A172 (cell line): Measurements from ENCODE around the gene LARGE1. TPM values are rescaled to one million over a fixed set of nuclear protein-coding genes. Genes with fewer than 3 reads are reported as not detected.

Experiments
- DNase-seq: peaks from one replicate; pipeline ENCODE4 v3.0.0-alpha.2; 2015; ENCODE audit warnings: low spot score
- total RNA-seq: library from RNA; depleted of rRNA; stranded (reverse); fragments of >200 nt; shearing (Covaris generic); gene quantifications from 2 replicates; pipeline ENCODE4 v1.2.3, GENCODE V29; 2014

LARGE1 gene
- total RNA-seq, 1 experiment from 2014 or later, result 4.9 TPM

DNA sequence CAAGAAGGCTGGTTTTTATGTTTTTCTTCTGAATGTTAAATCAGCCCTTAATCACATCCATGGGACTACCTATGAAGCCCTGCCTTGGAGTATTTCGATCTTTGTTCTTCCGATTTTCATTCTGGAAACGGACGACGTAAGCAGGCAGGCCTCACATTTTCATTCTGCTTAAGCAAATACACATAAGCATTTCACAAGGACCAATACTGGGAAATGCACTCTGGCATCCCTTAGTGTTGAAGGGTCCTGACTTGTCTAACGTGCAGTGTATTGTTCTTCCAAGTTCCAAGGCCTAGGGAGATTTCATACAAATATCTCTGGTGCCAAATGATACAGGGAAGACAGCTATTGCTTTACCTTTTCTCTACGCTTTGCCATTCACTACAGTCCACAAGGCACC lies 143.8 kb downstream of the LARGE1 start:
- DNase-seq, result no peak

- no peak for DNase-seq
Measured at GRCh38 chr22:33774781-33775180, 145.5 kb downstream of the LARGE1 start.

DNA sequence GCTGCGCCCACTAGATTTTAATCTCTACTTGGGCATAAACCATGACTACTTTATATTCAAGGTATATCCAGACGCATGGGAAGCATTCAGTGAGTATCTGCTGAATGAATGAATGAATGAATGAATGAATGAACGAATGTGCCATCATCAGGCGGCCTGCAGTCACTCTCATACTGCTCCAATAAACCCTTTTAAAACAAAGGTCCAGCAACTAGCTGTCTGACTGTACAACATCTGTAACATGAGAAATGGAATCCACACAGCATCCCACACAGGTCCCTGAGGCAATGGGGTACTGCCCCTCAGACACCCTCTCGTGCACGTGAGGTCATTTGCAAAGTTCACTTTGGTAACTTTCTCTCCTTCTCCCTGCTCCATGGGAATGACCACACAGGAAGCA lies 147.5 kb downstream of the LARGE1 start:
- DNase-seq, result no peak

DNA sequence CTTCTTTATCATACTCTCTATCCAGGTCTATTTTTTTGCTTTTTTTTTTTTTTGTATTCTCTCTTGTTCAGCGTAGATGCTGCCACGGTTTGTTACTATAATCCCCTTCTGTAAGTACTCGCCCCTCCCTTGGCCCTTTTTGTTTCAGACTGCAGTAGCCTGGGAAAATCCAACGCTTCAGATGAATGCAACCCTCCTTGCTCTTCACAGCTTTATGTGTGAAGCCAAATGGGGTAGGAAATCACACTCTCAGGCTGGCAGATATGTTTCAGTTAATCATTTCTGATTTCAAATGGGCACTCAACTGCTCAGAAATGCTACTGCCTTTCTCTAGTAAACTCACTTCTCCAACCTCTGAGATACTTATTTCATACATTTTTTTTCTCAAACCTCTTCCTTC lies 149.1 kb downstream of the LARGE1 start:
- no peak for DNase-seq

DNA sequence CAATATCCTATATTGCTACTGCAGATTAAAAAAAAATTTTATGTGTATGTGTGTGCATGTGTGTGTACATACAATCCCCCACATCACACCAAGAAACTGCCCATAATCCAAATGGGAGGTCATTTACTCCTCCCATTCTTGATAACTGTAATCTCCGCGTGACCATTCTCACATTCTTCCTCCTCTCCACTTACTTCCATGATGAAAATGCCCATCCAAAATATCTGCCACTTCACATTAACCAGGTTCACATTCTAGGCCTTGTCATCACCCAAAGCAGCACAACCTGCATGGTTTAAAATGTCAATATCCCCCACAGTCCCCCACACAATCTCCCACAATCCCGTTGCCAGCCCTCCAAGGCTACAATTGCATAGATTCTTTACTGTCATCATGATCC lies 149.6 kb downstream of the LARGE1 start:
- DNase-seq, result no peak

DNA sequence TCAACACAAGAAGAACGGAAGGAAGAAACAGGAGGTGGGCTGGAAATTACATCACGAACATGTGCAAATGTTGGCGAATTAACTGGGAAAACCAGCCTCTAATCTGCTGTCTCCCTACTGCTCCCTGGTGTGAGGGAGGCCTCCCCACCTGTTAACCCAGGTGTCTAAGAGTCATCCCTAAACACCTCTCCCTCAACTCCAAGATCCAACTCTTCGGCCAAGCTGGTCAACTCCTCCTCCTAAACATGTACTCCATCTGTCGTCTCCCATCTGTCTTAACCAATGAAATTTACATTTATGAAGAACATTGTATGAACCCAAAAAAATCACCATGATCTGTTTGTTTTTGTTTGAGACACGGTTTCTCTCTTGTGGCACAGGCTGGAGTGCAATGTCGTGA lies 154.2 kb downstream of the LARGE1 start:
- no peak for DNase-seq

- DNase-seq, result no peak
Measured at GRCh38 chr22:33758961-33759360, 161.3 kb downstream of the LARGE1 start.

DNA sequence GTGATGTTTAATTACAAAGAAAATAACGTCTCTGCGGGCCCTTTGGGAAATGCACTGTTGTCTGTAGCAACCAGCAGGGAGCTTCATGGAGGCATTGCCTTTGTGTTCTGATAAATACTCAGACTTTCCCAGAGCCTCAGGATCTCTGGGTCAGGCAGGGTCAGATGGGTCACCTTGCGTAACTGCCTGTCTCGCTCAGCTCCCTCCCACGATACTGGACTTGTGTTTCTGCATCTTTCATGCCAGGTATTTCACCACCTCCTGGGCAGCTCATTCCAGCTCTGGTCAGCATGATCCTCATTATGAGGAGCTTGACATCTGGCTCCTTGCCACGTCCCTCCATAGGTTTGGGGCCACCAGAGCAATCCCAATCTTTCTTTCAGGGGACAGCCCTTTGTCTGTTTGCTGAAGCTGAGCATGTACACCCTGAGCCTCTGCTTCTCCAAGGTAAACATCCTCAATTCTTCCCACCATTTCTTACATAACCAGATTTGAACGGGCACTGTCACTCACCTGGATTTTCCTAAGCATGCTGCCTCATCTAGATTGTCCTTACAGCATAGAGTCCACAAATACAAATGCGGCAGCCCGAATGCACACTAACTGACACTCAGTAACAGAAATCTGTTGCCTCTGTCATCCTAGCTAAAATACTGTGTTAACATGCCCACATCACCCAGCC lies 162.3 kb downstream of the LARGE1 start:
- no peak for DNase-seq

- no peak for DNase-seq
Measured at GRCh38 chr22:33757041-33757801, 163.1 kb downstream of the LARGE1 start.

DNA sequence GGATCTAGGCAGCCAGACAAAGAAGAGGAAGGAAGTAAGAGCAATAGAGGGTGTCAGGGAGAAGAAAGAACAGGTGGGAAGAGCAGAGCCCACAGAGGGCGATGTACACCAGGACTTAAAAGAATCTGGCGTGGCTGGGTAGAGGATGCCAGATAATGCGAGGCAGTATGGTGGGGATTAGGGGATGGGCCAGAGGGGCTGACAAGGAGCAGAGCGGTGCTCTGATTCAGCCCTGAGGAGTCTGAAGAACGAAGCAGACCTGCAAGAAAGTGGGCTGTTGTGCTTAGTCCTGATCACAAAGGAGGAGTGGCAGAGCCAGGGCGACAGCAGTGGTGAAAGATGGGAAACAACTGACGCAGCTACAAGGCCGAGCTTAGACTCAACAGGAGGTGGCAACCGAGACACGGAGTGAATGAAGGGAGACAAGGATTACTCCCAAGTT lies 163.7 kb downstream of the LARGE1 start:
- no peak for DNase-seq

DNA sequence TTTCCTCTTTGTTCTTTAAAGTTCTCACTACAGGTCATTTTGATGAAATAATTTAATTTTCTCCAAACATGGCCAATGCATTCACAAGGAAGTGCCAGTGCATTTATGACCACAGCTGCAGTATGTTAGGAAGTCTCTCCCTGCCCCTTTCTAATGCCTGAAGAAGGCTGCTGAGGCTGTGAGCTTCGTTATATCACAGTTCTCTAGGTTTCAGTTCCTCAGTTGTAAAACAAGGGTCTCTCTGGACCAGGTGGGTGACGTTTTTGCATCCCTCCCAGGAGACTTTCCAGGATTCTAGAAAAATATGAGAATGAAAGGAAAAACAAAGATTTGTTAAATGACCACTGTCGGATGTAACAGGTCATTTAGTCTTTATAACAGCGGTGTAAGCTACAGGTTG lies 171.6 kb downstream of the LARGE1 start:
- no peak for DNase-seq

GRCh38 chr22:33747576-33748180 lies 172.6 kb downstream of the LARGE1 start:
- peak; percentile 44 for DNase-seq

DNA sequence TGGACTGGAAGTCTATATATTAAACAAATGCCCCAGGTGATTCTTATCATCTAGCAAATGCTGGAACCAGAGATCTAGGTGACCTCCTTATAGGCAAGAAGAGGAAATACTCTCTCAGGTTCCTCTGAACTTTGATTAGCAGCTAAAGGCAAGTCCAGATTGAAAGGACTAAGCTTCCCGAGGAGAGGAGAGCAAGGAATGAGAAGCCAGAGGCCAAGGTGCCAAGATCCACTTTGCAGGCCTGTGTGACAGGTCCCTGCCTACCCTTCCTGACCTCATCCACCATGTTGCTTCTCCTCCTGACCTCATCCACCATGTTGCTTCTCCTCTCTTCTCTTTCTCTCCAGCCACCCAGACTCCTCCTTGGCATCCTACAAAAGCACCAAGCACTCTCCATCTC lies 173.2 kb downstream of the LARGE1 start:
- DNase-seq, result no peak

DNA sequence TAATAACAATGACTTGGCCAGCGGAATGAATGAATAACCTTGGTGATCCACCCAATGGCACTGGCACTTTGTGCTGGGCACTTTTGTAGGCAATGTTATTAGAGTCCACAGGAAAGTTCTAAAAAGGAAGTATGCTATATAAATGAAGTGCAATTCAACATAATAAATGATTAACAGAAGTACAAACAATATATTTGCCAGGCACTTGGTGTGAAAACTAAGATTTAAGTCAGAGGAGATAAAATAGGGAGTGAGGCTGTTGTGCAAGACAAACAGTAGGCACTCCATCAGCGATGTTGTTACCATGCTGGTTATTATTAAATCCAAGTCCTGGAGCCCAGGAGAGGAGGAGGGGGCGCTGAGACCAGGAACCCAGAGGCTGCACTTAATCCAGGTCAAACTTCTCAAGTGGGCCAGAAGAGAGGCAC lies 173.8 kb downstream of the LARGE1 start:
- no peak for DNase-seq

DNA sequence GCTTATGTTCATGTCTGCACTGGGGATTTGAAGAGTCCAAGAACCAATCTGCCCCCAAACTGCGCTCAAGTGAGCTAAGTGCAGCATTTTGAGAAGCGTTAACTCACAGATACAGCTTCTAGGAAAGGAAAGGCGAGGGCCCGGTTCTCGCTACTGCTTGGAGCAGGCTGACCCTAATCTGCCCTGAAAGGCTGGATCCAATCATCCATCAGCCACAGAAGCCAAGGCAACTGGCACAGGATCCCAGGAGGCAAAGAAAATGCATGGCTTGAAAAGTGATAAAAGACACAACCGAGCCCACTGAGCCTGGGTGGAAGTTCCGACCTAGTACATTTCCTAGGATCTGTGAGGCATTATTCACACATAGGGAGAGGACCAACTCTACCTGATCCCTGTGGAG lies 174.8 kb downstream of the LARGE1 start:
- no peak for DNase-seq

GRCh38 chr22:33743756-33744155 lies 176.5 kb downstream of the LARGE1 start:
- no peak for DNase-seq

DNA sequence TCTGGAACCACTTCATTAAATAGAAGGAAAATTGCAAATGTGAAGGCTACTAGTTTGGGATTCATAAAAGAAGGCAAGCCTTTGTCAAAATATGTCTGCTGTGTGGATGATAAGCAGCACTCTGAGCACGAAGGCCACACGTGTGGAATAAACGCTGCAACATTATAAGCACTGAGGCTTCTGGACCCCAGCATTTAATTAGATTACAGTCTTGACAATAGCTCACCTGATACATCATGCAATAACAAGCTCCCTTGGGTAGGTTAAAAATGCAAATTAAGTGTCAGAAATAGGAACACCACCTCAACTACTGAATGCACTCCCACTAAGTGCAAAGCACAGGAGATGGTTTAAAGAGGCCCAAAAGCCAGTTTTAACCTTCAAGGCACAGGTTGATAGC lies 179.3 kb downstream of the LARGE1 start:
- no peak for DNase-seq

DNA sequence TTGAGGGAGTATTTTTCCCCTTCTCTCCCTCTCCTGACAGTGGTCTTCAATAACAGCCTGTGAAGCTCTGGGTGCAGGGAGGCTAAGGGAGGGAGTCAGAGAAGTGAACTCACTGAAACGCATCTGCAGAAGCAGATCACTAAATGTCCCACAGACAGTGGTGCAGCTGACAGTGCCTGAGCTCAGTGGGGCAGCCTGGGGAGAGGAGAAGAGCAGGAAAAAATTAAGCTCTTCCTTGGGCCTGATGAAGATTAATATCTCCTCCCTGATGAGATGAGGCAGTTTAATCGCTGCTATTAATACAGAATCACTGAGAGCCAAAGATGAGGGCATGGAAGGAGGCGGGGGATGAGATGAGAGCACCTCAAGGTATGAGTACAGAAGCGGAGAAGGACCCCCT lies 180.8 kb downstream of the LARGE1 start:
- DNase-seq, result no peak

DNA sequence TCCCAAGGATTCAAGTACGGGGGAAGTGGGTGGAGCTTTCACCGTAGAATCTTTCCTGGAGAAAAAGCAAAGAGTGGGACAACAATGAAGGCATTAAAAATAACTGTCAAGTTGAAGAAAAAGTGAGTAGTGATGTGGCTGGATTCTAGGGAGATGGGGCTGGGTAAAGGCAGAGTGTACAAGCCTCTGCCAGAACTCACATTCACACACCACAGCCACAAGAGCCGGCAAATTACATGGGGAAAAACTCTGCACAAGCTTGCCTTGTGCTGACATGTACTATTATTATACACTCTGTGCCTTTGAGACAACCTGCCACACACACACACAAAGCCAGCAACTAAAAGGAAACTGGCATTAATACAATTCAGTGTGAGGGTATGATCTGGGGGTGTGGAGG lies 182.6 kb downstream of the LARGE1 start:
- no peak for DNase-seq

GRCh38 chr22:33735978-33736377 lies 184.3 kb downstream of the LARGE1 start:
- DNase-seq, result no peak

GRCh38 chr22:33728847-33729246 lies 191.4 kb downstream of the LARGE1 start:
- DNase-seq, result no peak

GRCh38 chr22:33726294-33726734 lies 194.0 kb downstream of the LARGE1 start:
- DNase-seq, result peak; percentile 66

DNA sequence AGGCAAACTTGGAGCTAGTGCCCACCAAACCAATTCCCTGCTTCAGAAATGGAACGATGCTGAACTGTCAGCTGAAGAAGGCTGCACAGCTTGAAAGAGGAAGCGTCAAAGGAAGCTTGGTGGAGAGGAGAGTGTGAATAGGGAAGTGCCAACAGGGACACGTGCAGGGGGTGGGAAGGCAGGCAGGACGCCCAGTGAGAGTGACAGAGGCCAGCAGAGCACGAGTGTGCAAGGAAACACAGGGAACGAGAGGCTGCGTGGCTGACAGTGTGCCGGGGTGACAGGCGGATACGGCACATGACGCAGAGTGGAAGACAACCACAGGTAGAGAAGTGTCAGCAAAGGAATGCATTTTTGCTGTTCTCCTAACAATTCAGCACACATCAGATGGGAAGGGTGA lies 196.4 kb downstream of the LARGE1 start:
- DNase-seq, result no peak
